PC-9 (cell line): ENCODE results near the gene MED16. TPM values are rescaled to one million over a fixed set of nuclear protein-coding genes. Genes with fewer than 3 reads are reported as not detected.

ENCODE experiments used
- BruUV-seq: library from RNA; stranded (reverse); fragments of 400-500 nt; replicated peaks from 2 replicates; lab custom pipeline; 2021; lab: Mats Ljungman, UMichigan
- CTCF ChIA-PET: fragments of 300-600 bp; sonication (Branson Sonifier 250); formaldehyde crosslinking; loops from one replicate; lab custom pipeline; 2022; ENCODE audit warnings: antibody characterized with exemption; lab: Charles Lee
- POLR2A ChIA-PET: fragments of 300-600 bp; sonication (Branson Sonifier 250); formaldehyde crosslinking; loops from one replicate; lab custom pipeline; 2022; ENCODE audit warnings: antibody characterized with exemption; ENCODE audit not compliant: unreplicated experiment; lab: Charles Lee
- DNase-seq, 2 experiments: peaks; one replicate each; pipeline versions ENCODE4 v3.0.0 to v3.0.0-alpha.2; 2015 to 2022; ENCODE audit warnings: mixed read lengths in 1 of 2
- H2AFZ ChIP-seq: fragments of 200-600 bp; sonication (generic); 2 replicates; pipeline ENCODE4 v1.8.1; 2017; ENCODE audit warnings: antibody characterized with exemption
- H3F3A ChIP-seq: fragments of 200-600 bp; sonication (generic); 2 replicates; pipeline ENCODE4 v1.8.1; 2017; ENCODE audit warnings: antibody characterized with exemption, mild to moderate bottlenecking, low read depth; ENCODE audit not compliant: insufficient read depth
- H3K27ac ChIP-seq: fragments of 200-600 bp; sonication (generic); 2 replicates; pipeline ENCODE4 v1.6.1; 2016; ENCODE audit warnings: mixed run types
- H3K27me3 ChIP-seq: fragments of 200-600 bp; sonication (generic); 2 replicates; pipeline ENCODE4 v1.6.1; 2016; ENCODE audit warnings: low read depth, mixed run types; ENCODE audit not compliant: insufficient read depth
- H3K36me3 ChIP-seq: fragments of 200-600 bp; sonication (generic); 2 replicates; pipeline ENCODE4 v1.6.1; 2016; ENCODE audit warnings: low read depth, mixed run types
- H3K4me1 ChIP-seq: fragments of 200-600 bp; sonication (generic); replicated peaks from 2 replicates; pipeline ENCODE4 v1.6.1; 2016; ENCODE audit warnings: mixed run types; ENCODE audit not compliant: insufficient read depth
- H3K4me2 ChIP-seq: fragments of 200-600 bp; sonication (generic); 2 replicates; pipeline ENCODE4 v1.6.1; 2017; ENCODE audit warnings: mixed run types
- H3K4me3 ChIP-seq: fragments of 200-600 bp; sonication (generic); 2 replicates; pipeline ENCODE4 v1.6.1; 2016; ENCODE audit warnings: mixed run types
- H3K79me2 ChIP-seq: fragments of 200-600 bp; sonication (generic); 2 replicates; pipeline ENCODE4 v1.6.1; 2017; ENCODE audit warnings: low read depth, mixed run types
- H3K9me2 ChIP-seq: fragments of 200-600 bp; sonication (generic); 2 replicates; pipeline ENCODE4 v1.8.1; 2017; ENCODE audit warnings: mild to moderate bottlenecking; ENCODE audit not compliant: insufficient read depth
- H3K9me3 ChIP-seq: fragments of 200-600 bp; sonication (generic); 2 replicates; pipeline ENCODE4 v1.8.1; 2016; ENCODE audit warnings: low read depth; ENCODE audit not compliant: insufficient read depth
- H4K20me1 ChIP-seq: fragments of 200-600 bp; sonication (generic); 2 replicates; pipeline ENCODE4 v1.8.1; 2017; ENCODE audit not compliant: insufficient read depth
- CTCF ChIP-seq: fragments of 200-600 bp; sonication (generic); conservative IDR thresholded peaks from 2 replicates; pipeline ENCODE4 v1.6.1; 2017; ENCODE audit warnings: mixed run types, antibody characterized with exemption, mild to moderate bottlenecking, moderate library complexity
- EZH2 ChIP-seq: fragments of 200-600 bp; sonication (generic); IDR thresholded peaks from 2 replicates; pipeline ENCODE4 v1.8.0; 2017; ENCODE audit warnings: antibody characterized with exemption, low read depth
- intact Hi-C: fragments of 100-400 bp; cut with micrococcal nuclease; formaldehyde crosslinking; loops from one replicate; pipeline ENCODE4 v1.10.0; 2022; ENCODE audit not compliant: unreplicated experiment
- total RNA-seq: library from RNA; stranded (reverse); gene quantifications from 2 replicates; pipeline ENCODE4 v1.2.3, GENCODE V29; 2021

Gene MED16
- total RNA-seq, 1 experiment from 2014 or later, result 54.7 TPM

DNA sequence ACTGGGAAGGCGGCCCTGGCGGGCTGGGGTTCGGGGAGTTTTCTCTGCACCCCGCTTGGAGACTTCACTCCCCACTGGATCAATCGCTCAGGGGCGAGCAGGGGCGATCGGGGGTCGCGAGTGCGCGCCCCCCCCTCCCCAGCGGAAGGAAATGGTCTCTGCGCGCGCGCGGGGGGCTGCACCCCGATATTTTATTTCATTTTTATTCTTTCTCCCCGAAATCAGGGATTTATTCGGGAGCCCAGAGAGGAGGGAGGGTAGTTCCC, 33.3 kb upstream of the MED16 start:
- BruUV-seq, result no TSS peak
- DNase-seq, result no peak
- H3K27ac ChIP-seq, result no peak overlapping the region
- H2AFZ ChIP-seq, result peak overlapping the region; percentile 73; the same call in 1 of the 2 replicates
- no peaks in the 10 kb centered on the region for H3K36me3 ChIP-seq
- peaks cover 8% of the 10 kb centered on the region; the same call in 1 of the 2 replicates for H3F3A ChIP-seq
- ChIA-PET CTCF (no interaction called here), POLR2A (no interaction called here)
- H3K79me2 ChIP-seq, result no peaks in the 10 kb centered on the region
- H3K4me2 ChIP-seq, result peak overlapping the region; percentile 89
- H4K20me1 ChIP-seq, result no peaks in the 10 kb centered on the region; the same call in 1 of the 2 replicates
- TF ChIP-seq CTCF, result no peak
- TF ChIP-seq EZH2, result no peak
- H3K9me2 ChIP-seq, result no peaks in the 10 kb centered on the region
- intact Hi-C loops, result loop anchor here (10.0 kb wide), 2 partner anchors 261 to 351 kb away; partner anchors contain the start of genes BSG and RNF126
- H3K4me3 ChIP-seq, result peak overlapping the region; percentile 77
- H3K4me1 ChIP-seq, result no peaks in the 10 kb centered on the region; the same call in 1 of the 2 replicates
- no peaks in the 10 kb centered on the region for H3K27me3 ChIP-seq
- H3K9me3 ChIP-seq, result no peaks in the 10 kb centered on the region

DNA sequence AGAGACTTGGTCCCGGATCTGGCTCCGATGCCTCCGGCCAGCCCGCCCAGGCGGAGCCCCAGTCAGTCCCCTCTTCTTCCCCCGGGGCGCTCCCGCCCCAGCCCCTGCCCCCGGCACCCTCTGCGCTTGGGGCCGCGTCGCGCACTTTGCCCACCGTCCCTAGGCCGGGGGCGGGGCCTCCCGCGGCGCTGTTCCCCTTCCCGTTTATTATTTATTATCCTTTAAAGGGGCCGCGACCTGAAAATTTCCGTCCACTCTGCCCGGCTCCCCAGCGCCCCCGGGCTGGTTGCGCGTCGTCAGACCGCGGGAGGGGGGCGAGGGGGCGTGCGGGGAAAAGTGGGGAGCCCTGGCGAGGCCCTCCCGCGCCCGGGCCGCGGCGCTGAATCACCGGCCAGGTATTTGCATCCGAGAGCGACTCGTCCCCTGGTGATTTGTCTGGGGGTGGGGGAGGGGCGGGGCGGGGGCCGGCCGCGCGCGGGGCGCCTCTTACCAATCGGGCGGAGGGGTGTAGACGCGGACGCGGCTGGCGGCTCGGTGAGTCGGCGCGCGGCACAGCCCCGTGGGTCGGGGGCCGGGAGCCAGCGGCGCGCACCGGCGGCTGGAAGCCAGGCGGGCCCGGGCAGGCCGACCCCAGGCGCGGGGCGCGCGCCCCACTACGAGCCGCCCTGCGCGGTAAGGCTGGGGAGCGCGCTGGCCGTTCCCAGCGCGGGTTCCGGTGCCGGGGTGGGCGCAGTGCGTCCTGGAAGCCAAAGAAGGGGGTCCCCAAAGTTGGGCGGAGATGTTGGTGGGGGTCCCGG, 32.7 kb upstream of the MED16 start, which contains the start of gene ARID3A:
Gene ARID3A, plus strand, starts transcription at position 510 of the 797 bp plus-strand sequence. CDS start 3,494 bp downstream, outside the sequence.
- peak; percentile 53 to 80 for DNase-seq
- Histone ChIP-seq H2AFZ (peak within 1 kb of the TSS; percentile 79), H3K27me3 (no peaks in the 10 kb centered on the region; the same call in 1 of the 2 replicates), H3K9me2 (no peaks in the 10 kb centered on the region), H3K4me1 (no peaks in the 10 kb centered on the region; the same call in 1 of the 2 replicates), H3K27ac (no peak within 1 kb of the TSS), H3K79me2 (no peaks in the 10 kb centered on the region), H3K36me3 (no peaks in the 10 kb centered on the region), H3K4me3 (peak within 1 kb of the TSS; percentile 77), H3K4me2 (peak within 1 kb of the TSS; percentile 89), H3F3A (peaks cover 14% of the 10 kb centered on the region; the same call in 1 of the 2 replicates), H3K9me3 (no peaks in the 10 kb centered on the region), H4K20me1 (no peaks in the 10 kb centered on the region; the same call in 1 of the 2 replicates)
- BruUV-seq, result no TSS peak
- POLR2A ChIA-PET, result no interaction called here
- intact Hi-C loops, result loop anchor here (10.0 kb wide), 2 partner anchors 261 to 351 kb away; partner anchors contain the start of genes BSG and RNF126
- CTCF ChIA-PET, result no interaction called here
- TF ChIP-seq CTCF (no peak), EZH2 (no peak)

- intact Hi-C loops, result loop anchor here (10.0 kb wide), 2 partner anchors 260 to 350 kb away; partner anchors contain the start of genes BSG and RNF126
- no peaks in the 10 kb centered on the region; the same call in 1 of the 2 replicates for H3K27me3 ChIP-seq
- peak overlapping the region; percentile 79 for H2AFZ ChIP-seq
Measured at GRCh38 chr19:925087-925525, 32.1 kb upstream of the MED16 start.

More at GRCh38 chr19:925087-925525, 32.1 kb upstream of the MED16 start:
- H3K79me2 ChIP-seq, result no peaks in the 10 kb centered on the region
- H3K9me2 ChIP-seq, result no peaks in the 10 kb centered on the region
- no peak for DNase-seq
- no peaks in the 10 kb centered on the region; the same call in 1 of the 2 replicates for H3K4me1 ChIP-seq
- no peak overlapping the region for H3K27ac ChIP-seq
- no peaks in the 10 kb centered on the region for H3K36me3 ChIP-seq
- H3K9me3 ChIP-seq, result no peaks in the 10 kb centered on the region
- TF ChIP-seq CTCF, result no peak
- TF ChIP-seq EZH2, result no peak
- ChIA-PET POLR2A (no interaction called here), CTCF (no interaction called here)
- H3K4me2 ChIP-seq, result peak overlapping the region; percentile 76
- no peaks in the 10 kb centered on the region; the same call in 1 of the 2 replicates for H4K20me1 ChIP-seq
- no TSS peak for BruUV-seq
- H3K4me3 ChIP-seq, result peak overlapping the region; percentile 77
- H3F3A ChIP-seq, result peaks cover 14% of the 10 kb centered on the region; the same call in 1 of the 2 replicates
